Peyer's patch (tissue), 4 donors: ENCODE data around the gene FUCA1.

Experiments used
- CTCF ChIP-seq, 6 experiments: fragments of 450-650 bp in 4 of 6; fragments of 200-600 bp in 2 of 6; sonication (generic) in 1 of 6; IDR thresholded peaks; one replicate each; pipeline ENCODE4 v1.5.1; 2017 to 2019; ENCODE audit warnings: antibody characterized with exemption in 6 of 6, mild to moderate bottlenecking in 3 of 6, moderate library complexity in 1 of 6
- POLR2A ChIP-seq, 2 donors: fragments of 450-650 bp; IDR thresholded peaks; one replicate each; pipeline ENCODE4 v1.5.1; 2017; ENCODE audit warnings: antibody characterized with exemption in 2 of 2, mild to moderate bottlenecking in 2 of 2, moderate library complexity in 2 of 2

- no peak for TF ChIP-seq CTCF (IDR thresholded peaks at IDR 0.05)
- no peak for TF ChIP-seq POLR2A (IDR thresholded peaks at IDR 0.05)
These were observed 54.1 kb downstream of the FUCA1 start for GRCh38 chr1:23814016-23814415.
